Suppressor macrophage treated with lipopolysaccharide for 1 hour (primary cell): ENCODE results near the gene EIF4A2.
A peak's percentile ranks its signal among the peaks of the same experiment; 100 is the strongest.
"Not testable (repeated sequence)": the region's sequence is repeated elsewhere in the genome, so short reads cannot be mapped to it uniquely, and the experiment has no call there.

ENCODE experiments used
- DNase-seq, 3 donors: peaks; one replicate each; pipeline ENCODE4 v3.0.0-alpha.2; 2020 to 2022

The EIF4A2 gene

DNA sequence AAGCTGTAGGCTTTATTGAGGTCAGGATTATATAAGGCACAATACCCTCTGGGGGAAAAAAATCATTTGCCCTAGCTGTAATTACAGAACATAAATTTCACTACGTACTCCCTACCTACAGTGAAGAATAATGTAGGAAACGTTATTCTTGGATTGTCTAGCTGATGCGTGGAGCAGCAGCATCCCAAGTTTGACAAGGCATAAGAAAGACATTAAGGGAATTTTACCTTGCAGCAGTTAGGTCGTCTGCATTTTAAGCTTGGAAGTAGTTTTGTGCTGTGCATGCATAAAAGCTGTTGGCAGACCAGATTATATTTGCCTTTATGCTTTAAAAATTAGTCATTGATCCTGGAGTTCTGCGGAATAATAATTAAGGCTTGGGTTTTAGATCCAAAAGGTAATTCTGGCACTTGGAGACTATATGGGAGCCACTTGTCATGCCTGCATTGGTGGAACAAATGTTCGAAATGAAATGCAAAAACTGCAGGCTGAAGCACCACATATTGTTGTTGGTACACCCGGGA lies 2.2 kb downstream of the EIF4A2 start:
- no peak for DNase-seq

DNA sequence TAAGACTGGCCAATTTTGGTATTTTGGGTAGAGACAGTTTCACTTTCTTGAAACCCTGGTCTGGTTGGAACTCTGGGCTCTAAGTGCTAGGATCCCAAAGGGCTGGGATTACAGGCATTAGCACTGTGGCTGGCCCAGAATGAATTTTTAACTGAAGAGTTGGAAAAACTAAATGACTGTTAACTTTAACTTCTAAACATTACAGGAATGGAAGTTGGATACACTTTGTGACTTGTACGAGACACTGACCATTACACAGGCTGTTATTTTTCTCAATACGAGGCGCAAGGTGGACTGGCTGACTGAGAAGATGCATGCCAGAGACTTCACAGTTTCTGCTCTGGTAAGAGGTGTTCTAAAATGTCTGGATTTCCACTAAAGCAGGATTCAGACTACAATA lies 3.5 kb downstream of the EIF4A2 start:
- no peak for DNase-seq

GRCh38 chr3:186787642-186788481 lies 4.5 kb downstream of the EIF4A2 start:
- no peak for DNase-seq

DNA sequence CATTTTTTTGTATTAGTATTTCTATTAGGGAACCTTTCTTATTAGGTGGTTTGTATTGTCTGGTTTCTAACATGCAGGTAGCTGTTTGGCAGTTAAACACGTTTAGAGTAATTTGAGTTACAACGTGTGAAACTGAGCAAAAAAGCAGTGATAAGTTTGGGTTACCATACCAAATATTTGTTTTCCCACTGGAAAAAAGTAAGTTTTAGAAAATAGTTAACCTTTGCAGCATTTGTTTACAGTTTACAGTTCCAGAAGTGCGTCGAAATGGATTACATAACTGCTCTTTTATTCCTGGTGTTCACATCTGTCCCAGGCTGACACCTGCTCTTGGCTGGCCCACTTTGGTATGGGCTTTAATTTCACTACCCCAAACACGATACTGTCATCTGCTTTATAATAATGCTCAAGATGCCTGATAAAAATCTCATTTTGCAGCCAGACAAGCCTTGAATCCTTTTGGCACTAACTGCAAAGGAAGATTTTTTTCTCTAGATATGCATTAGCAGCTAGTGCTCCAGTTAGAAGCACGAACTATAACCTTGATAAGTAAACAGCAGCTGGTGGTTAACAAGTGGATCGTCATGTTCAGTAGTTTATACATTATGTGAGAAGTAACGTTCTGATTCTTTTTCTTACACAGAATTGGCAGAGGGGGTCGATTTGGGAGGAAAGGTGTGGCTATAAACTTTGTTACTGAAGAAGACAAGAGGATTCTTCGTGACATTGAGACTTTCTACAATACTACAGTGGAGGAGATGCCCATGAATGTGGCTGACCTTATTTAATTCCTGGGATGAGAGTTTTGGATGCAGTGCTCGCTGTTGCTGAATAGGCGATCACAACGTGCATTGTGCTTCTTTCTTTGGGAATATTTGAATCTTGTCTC lies 5.3 kb downstream of the EIF4A2 start:
- no peak for DNase-seq

- no peak for DNase-seq
Observed at GRCh38 chr3:186789554-186790260, 6.3 kb downstream of the EIF4A2 start.

DNA sequence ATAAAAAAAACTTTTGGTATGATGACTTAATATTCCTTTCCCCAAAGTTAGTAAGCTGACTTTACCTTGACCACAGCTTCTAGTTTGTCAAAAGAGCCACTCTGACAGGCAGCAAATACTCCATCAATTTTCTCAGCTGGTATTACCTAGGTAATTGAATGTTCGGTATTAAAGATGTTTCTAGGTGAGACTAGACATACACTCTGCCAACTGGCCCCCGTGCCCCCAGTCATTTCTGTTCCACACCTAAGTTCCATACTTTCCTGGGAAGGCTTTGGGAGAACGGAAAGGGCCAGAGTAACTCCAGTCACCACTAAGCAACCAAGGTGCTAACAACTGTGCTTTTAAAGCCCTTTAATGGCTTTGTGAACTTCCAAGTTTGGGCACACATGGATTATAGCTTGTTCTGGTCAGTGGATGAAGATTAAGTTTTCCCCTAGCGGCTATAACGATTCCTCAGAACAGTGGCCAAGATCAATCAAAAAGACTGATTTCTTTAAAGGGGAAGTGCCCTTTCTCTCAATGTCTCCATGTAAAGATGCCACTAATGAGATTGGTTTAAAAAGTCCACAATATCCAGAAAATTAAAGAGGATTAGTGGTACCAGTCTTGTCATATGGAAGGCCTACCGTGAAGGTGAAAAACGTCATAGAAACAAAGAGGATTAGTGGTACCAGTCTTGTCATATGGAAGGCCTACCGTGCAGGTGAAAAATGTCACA lies 7.0 kb downstream of the EIF4A2 start:
- DNase-seq: peak in 1 of 3 donors; percentile 10

DNA sequence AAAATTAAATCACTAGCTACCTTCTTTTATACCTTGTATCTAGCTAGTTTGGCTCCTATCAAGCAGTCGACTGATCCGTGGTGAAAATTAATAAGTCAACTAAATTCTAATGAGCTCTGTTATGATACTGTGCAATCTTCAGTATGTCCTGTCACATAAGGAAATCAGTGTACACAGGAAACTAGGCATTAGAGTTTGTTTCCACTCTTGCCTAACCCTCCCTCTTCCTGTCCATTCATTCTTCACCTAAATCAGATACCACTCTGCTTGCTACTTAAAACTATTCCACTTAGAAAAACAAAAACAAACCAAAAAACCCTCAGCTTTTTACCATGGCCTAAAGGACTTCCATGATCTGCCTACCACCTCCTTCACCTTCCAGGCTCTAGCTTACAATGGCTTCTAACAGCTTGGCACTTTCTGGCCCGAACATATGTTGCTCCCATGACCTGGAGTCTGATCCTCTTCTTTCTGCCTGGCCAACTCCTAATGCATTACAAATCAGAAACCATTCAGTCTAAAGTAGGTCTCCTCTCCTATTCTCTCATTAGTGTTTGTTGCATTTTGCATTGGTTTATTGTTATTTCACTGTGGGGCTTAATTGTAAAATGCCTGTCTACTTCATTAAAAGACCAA lies 15.0 kb downstream of the EIF4A2 start:
- no peak for DNase-seq

DNA sequence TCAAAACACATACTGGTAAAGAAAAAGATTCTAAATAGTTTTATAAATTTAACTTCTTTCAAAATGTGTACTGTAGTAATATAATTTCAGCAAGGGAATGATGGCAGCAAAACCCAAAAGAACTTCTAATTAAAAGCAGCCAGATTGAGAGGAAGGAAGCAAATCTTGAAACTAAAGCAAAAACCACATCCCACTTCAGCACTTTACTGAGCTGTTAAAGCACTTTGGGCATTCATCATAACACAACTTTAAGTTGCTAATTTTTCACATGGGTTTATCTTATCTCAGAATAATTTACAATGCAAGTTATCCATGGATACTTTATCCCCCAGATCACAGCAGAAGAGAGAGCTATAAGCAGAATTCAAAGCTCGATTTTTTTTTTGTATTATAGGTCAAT lies 16.9 kb downstream of the EIF4A2 start:
- DNase-seq: no peak

DNA sequence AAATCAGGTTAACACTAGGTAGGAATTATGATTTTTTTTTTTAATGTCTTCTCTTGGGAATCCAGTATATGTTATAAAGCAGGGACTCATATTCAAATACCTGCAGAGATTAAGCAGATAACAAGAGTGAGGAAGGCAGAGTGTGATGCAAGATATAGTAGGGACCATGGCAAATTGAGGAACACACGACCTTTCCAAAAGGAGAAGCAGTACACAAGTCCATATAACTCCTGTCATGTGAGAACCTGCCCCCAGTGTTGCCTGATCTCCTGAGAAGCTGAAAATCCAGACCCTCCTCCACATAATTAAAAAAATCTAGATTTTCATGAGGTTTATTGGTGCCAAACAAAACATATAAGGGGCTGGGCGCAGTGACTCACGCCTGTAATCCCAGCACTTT lies 19.3 kb downstream of the EIF4A2 start:
- DNase-seq: no peak

DNA sequence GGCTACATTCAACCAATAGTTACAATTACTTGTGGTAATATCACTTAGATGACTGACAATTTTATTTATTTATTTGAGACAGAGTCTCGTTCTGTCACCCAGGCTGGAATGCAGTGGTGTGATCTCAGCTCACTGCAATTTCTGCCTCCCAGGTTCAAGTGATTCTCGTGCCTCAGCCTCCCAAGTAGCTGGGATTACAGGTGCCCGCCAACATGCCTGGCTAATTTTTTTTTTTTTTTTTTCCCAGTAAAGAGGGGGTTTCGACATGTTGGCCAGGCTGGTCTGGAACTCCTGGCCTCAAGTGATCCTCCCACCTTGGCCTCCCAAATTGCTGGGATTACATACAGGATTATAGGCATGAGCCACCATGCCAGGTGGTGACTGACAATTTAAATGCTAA lies 20.1 kb downstream of the EIF4A2 start:
- not testable (repeated sequence) for DNase-seq

GRCh38 chr3:186806089-186807055 lies 23.0 kb downstream of the EIF4A2 start, which contains the start of gene RFC4:
Gene RFC4, minus strand, starts transcription at chr3:186806482. Its CDS starts 1,769 bp downstream, at chr3:186804713.
- DNase-seq: peak; percentile 77 to 88 (median 81)

- DNase-seq: no peak
Observed at GRCh38 chr3:186807231-186807630, 23.9 kb downstream of the EIF4A2 start.

DNA sequence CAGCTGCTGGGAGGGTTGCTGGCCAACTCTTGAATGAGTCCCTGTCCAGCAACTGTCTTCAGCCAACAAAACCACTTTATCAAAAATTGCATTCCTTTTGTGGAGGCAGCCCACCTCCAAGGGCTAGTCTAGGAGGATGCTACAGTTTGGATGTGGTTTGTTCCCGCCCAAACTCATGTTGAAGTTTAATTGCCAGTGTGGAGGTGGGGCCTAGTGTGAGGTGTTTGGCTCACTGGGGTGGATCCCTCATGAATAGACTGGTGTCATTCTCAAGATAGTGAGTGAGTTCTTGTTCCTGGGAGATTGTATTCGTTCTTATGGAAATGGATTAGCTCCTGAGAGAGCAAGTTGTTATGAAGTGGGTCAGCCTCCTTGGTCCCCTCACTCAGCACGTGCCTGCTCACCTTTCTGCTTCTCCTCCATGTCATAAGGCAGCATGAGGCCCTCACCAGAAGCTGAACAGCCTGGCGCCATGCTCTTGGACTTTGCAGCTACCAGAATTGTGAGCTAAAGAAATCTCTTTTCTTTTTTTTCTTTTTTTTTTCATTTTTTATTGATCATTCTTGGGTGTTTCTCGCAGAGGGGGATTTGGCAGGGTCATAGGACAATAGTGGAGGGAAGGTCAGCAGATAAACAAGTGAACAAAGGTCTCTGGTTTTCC lies 27.1 kb downstream of the EIF4A2 start:
- DNase-seq: no peak

- not testable (repeated sequence) for DNase-seq
Observed at GRCh38 chr3:186811313-186811712, 27.9 kb downstream of the EIF4A2 start.

- DNase-seq: no peak
Observed at GRCh38 chr3:186814100-186814499, 30.7 kb downstream of the EIF4A2 start.

DNA sequence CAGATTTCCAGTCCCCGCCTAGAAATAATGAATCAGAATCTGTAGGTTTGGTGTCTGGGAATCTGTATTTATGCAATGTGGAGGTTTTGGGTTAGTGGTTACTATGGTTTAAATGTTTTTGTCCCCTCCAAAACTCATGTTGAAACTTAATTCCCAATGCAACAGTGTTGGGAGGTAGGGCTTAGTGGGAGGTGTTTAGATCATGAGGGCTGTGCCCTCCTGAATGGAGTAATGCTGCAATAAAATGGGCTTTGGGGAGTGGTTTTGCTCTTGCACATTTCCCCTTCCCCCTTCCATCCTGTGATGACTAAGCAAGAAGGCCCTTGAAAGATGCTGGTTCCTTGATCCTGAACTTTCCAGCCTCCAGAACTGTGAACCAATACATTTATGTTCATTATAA lies 32.1 kb downstream of the EIF4A2 start:
- peak; percentile 59 to 61 (median 60) for DNase-seq

DNA sequence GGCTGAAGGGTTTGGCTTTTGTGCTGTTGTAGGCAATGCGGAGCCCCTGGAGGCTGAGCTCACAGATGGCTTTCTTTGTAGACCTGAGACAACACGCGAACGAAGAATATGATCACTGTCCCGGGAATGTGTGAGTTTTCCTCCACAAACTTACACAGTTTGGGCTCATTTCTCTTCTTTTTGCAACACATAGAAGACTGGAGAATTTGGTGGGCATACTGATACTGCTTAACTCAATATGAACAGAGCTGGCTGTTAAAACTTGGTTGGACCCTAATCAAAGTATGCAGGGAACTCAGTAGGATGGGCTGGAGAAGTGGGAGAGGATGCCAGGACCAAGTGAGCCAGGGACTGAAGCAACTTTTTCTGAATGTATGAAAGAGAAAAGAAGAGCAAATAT lies 35.1 kb downstream of the EIF4A2 start:
- no peak for DNase-seq

DNA sequence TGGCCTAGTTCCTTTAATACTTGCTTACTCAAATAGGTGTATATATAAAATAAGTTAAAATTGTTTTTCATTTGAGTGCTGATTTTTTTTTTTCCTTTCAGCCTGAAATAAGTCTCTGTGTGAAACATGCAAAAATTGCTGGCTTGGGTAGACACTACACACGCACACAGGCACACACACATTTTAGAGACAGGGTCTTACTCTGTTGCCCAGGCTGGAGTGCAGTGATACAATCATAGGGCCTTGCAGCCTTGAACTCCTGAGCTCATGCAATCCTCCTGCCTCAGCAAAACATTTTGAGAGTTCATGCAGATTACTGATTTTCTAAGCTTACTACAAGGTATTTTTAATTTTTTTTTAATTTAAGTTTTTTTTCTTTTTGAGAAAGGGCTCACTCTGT lies 35.6 kb downstream of the EIF4A2 start:
- DNase-seq: no peak

- DNase-seq: peak; percentile 77 to 87 (median 80)
Observed at GRCh38 chr3:186821429-186822387, 38.3 kb downstream of the EIF4A2 start.
